Stimulated activated CD4-positive, alpha-beta T cell treated with anti-CD3 and anti-CD28 coated beads, Interleukin-1b, Interleukin-23, amount 100 ng/mL, for 4 hours (primary cell): ENCODE data around the gene ART3.

Experiments used
- DNase-seq, 2 donors: peaks; one replicate each; pipeline ENCODE4 v3.0.0-alpha.2; 2020; ENCODE audit warnings: low read depth in 2 of 2

The ART3 gene

GRCh38 chr4:76072760-76073159 is 1.7 kb upstream of the ART3 start:
- DNase-seq = no peak

- no peak for DNase-seq
Observed at GRCh38 chr4:76074993-76075600, 588 bp downstream of the ART3 start.

- no peak for DNase-seq
Observed at GRCh38 chr4:76078033-76078613, 3.6 kb downstream of the ART3 start.

- no peak for DNase-seq
Observed at GRCh38 chr4:76083386-76083988, 9.0 kb downstream of the ART3 start.

- no peak for DNase-seq
Observed at GRCh38 chr4:76084542-76084941, 10.0 kb downstream of the ART3 start.

GRCh38 chr4:76087007-76087769 is 12.7 kb downstream of the ART3 start:
- no peak for DNase-seq

- no peak for DNase-seq
Observed at GRCh38 chr4:76088719-76089118, 14.2 kb downstream of the ART3 start.

- no peak for DNase-seq
Observed at GRCh38 chr4:76090241-76090691, 15.8 kb downstream of the ART3 start.

GRCh38 chr4:76091052-76091451 is 16.5 kb downstream of the ART3 start:
- no peak for DNase-seq

- DNase-seq = no peak
Observed at GRCh38 chr4:76095568-76095967, 21.1 kb downstream of the ART3 start.

- no peak for DNase-seq
Observed at GRCh38 chr4:76096076-76096475, 21.6 kb downstream of the ART3 start.

GRCh38 chr4:76105652-76106051 is 31.1 kb downstream of the ART3 start:
- no peak for DNase-seq

GRCh38 chr4:76106442-76106841 is 31.9 kb downstream of the ART3 start:
- no peak for DNase-seq

GRCh38 chr4:76108467-76109181 is 34.1 kb downstream of the ART3 start:
- no peak for DNase-seq

GRCh38 chr4:76116821-76117220 is 42.3 kb downstream of the ART3 start:
- DNase-seq = no peak

- no peak for DNase-seq
Observed at GRCh38 chr4:76117536-76117935, 43.0 kb downstream of the ART3 start.

GRCh38 chr4:76120199-76120598 is 45.7 kb downstream of the ART3 start:
- no peak for DNase-seq

GRCh38 chr4:76125816-76126215 is 51.3 kb downstream of the ART3 start:
- no peak for DNase-seq

- no peak for DNase-seq
Observed at GRCh38 chr4:76127754-76128153, 53.2 kb downstream of the ART3 start.

- no peak for DNase-seq
Observed at GRCh38 chr4:76141241-76141640, 66.7 kb downstream of the ART3 start.

GRCh38 chr4:76144546-76144945 is 70.0 kb downstream of the ART3 start:
- no peak for DNase-seq
